Neuronal stem cell (in vitro differentiated cells): ENCODE data around the gene VEZT.
"Not testable (repeated sequence)": the region's sequence is repeated elsewhere in the genome, so short reads cannot be mapped to it uniquely, and the experiment has no call there.

Experiments
- DNase-seq: peaks from one replicate; pipeline ENCODE4 v3.0.0-alpha.2; 2013; ENCODE audit warnings: low spot score
- H2AFZ ChIP-seq: one replicate; pipeline ENCODE4 v1.6.1; 2013; ENCODE audit warnings: mild to moderate bottlenecking, low read length, inconsistent platforms
- H2AK5ac ChIP-seq: 2 replicates; pipeline ENCODE4 v1.6.1; 2013; ENCODE audit warnings: low read depth, mild to moderate bottlenecking, inconsistent platforms, low read length, moderate library complexity, mixed read lengths
- H2BK120ac ChIP-seq: 2 replicates; pipeline ENCODE4 v1.6.1; 2013; ENCODE audit warnings: low read depth, mild to moderate bottlenecking, inconsistent platforms, low read length, moderate library complexity, mixed read lengths
- H2BK12ac ChIP-seq: one replicate; pipeline ENCODE4 v1.6.1; 2013; ENCODE audit warnings: low read length, inconsistent platforms
- H2BK15ac ChIP-seq: 2 replicates; pipeline ENCODE4 v1.6.1; 2013; ENCODE audit warnings: mild to moderate bottlenecking, low read length, inconsistent platforms, mixed read lengths
- H2BK5ac ChIP-seq: one replicate; pipeline ENCODE4 v1.6.1; 2013; ENCODE audit warnings: inconsistent platforms, mild to moderate bottlenecking, low read length, moderate library complexity
- H3K14ac ChIP-seq: one replicate; pipeline ENCODE4 v1.6.1; 2013; ENCODE audit warnings: low read length, inconsistent platforms
- H3K18ac ChIP-seq: 2 replicates; pipeline ENCODE4 v1.6.1; 2013; ENCODE audit warnings: low read length, inconsistent platforms
- H3K23ac ChIP-seq: 2 replicates; pipeline ENCODE4 v1.6.1; 2013; ENCODE audit warnings: low read depth, mild to moderate bottlenecking, mixed read lengths, low read length, inconsistent platforms; ENCODE audit not compliant: poor library complexity
- H3K27ac ChIP-seq: replicated peaks from 3 replicates; pipeline ENCODE4 v1.5.1; 2013; ENCODE audit warnings: low read length, inconsistent platforms
- H3K27me3 ChIP-seq, 3 experiments: 2 replicates each; pipeline ENCODE4 v1.6.1; 2013; ENCODE audit warnings: low read length in 3 of 3, mild to moderate bottlenecking in 2 of 3, inconsistent platforms in 1 of 3, low read depth in 1 of 3, mixed read lengths in 1 of 3, moderate library complexity in 1 of 3; ENCODE audit not compliant: control insufficient read depth in 3 of 3, insufficient read depth in 3 of 3
- H3K36me3 ChIP-seq, 2 donors: replicated peaks in 1 of 2; 2 replicates each; pipeline ENCODE4 v1.6.1; 2013; ENCODE audit warnings: low read length in 2 of 2; ENCODE audit not compliant: control insufficient read depth in 2 of 2, insufficient read depth in 2 of 2
- H3K4ac ChIP-seq: 2 replicates; pipeline ENCODE4 v1.6.1; 2013; ENCODE audit warnings: inconsistent platforms, mild to moderate bottlenecking, low read length, moderate library complexity
- H3K4me1 ChIP-seq, 2 donors: 1 replicate in 1 of 2; 2 replicates in 1 of 2; pipeline ENCODE4 v1.6.1; 2013; ENCODE audit warnings: low read length in 2 of 2, low read depth in 1 of 2; ENCODE audit not compliant: control insufficient read depth in 2 of 2, insufficient read depth in 1 of 2
- H3K4me2 ChIP-seq: one replicate; pipeline ENCODE4 v1.6.1; 2013; ENCODE audit warnings: mild to moderate bottlenecking, low read length, inconsistent platforms; ENCODE audit not compliant: insufficient read depth, poor library complexity, severe bottlenecking
- H3K4me3 ChIP-seq, 2 donors: 2 replicates each; pipeline ENCODE4 v1.5.1; 2013; ENCODE audit warnings: low read length in 2 of 2, mild to moderate bottlenecking in 2 of 2, inconsistent platforms in 1 of 2, moderate library complexity in 1 of 2
- H3K79me1 ChIP-seq: one replicate; pipeline ENCODE4 v1.6.1; 2013; ENCODE audit warnings: low read depth, mild to moderate bottlenecking, inconsistent platforms, low read length, moderate library complexity
- H3K9ac ChIP-seq: one replicate; pipeline ENCODE4 v1.6.1; 2013; ENCODE audit warnings: mild to moderate bottlenecking, low read depth, low read length, inconsistent platforms; ENCODE audit not compliant: poor library complexity
- H3K9me3 ChIP-seq, 2 donors: replicated peaks in 1 of 2; 2 replicates each; pipeline versions ENCODE3 to v1.6.1; 2013; ENCODE audit warnings: low read length in 2 of 2, mild to moderate bottlenecking in 2 of 2, inconsistent platforms in 1 of 2, low read depth in 1 of 2, mixed read lengths in 1 of 2, moderate library complexity in 1 of 2; ENCODE audit not compliant: control insufficient read depth in 2 of 2, insufficient read depth in 1 of 2
- H4K8ac ChIP-seq: one replicate; pipeline ENCODE4 v1.6.1; 2013; ENCODE audit warnings: low read depth, mild to moderate bottlenecking, inconsistent platforms, low read length, moderate library complexity
- H4K91ac ChIP-seq: one replicate; pipeline ENCODE4 v1.6.1; 2013; ENCODE audit warnings: low read length, low read depth, mild to moderate bottlenecking, inconsistent platforms; ENCODE audit not compliant: poor library complexity
- WGBS, 2 donors: extraction: QIAGEN DNeasy Blood & Tissue Kit; methylation state at CpG; one replicate each; pipeline ENCODE4 v1.1.7; 2013; ENCODE audit warnings: missing lambda C conversion rate in 2 of 2, mixed read lengths in 1 of 2; ENCODE audit not compliant: insufficient read length in 2 of 2, insufficient replicate concordance in 1 of 2; ENCODE audit errors: extremely low coverage in 2 of 2; 5-methylcytosine and 5-hydroxymethylcytosine counted together

VEZT gene

GRCh38 chr12:95193139-95193538 is 24.5 kb upstream of the VEZT start:
- no CpG with 5 or more reads among the region's 3 CpGs for WGBS, 2 donors
- no peaks in the 10 kb centered on the region for H3K9me3 ChIP-seq
- peaks cover 3% of the 10 kb centered on the region for H3K79me1 ChIP-seq
- H3K36me3 ChIP-seq: peaks cover 0 to 4% of the 10 kb centered on the region in 2 donors
- no peaks in the 10 kb centered on the region for H3K27me3 ChIP-seq
- H2BK120ac ChIP-seq: no peak overlapping the region
- H3K18ac ChIP-seq: no peak overlapping the region
- H3K4ac ChIP-seq: no peak overlapping the region
- H2BK5ac ChIP-seq: no peak overlapping the region
- H3K4me1 ChIP-seq: peaks cover 3 to 5% of the 10 kb centered on the region in 2 donors
- H3K4me3 ChIP-seq: no peak overlapping the region
- no peak overlapping the region for H3K27ac ChIP-seq
- H3K4me2 ChIP-seq: no peak overlapping the region
- H2AFZ ChIP-seq: no peak overlapping the region
- H3K14ac ChIP-seq: no peak overlapping the region
- H3K9ac ChIP-seq: no peak overlapping the region
- DNase-seq: no peak
- no peak overlapping the region for H4K91ac ChIP-seq
- no peak overlapping the region for H2BK15ac ChIP-seq
- no peak overlapping the region for H4K8ac ChIP-seq
- no peak overlapping the region for H2AK5ac ChIP-seq
- no peak overlapping the region for H3K23ac ChIP-seq
- no peak overlapping the region for H2BK12ac ChIP-seq

- whole genome bisulfite sequencing, 2 donors: no CpG with 5 or more reads among the region's 3 CpGs
- H2BK5ac ChIP-seq: no peak overlapping the region
These were observed 22.5 kb upstream of the VEZT start for GRCh38 chr12:95195122-95195521.

GRCh38 chr12:95196875-95197569 is 20.6 kb upstream of the VEZT start:
- not testable (repeated sequence) for DNase-seq, H4K91ac ChIP-seq, H3K9ac ChIP-seq, H2BK120ac ChIP-seq, H4K8ac ChIP-seq, H3K23ac ChIP-seq, H3K9me3 ChIP-seq, H3K4me2 ChIP-seq, H3K4me3 ChIP-seq, H2BK12ac ChIP-seq, H3K14ac ChIP-seq, H2AK5ac ChIP-seq, H3K4ac ChIP-seq, H3K27ac ChIP-seq, H2BK5ac ChIP-seq, H3K18ac ChIP-seq, H3K27me3 ChIP-seq, H2AFZ ChIP-seq, H3K4me1 ChIP-seq, H3K79me1 ChIP-seq, H2BK15ac ChIP-seq, H3K36me3 ChIP-seq
- no CpG with 5 or more reads among the region's 7 CpGs for WGBS, 2 donors

More at GRCh38 chr12:95195122-95195521, 22.5 kb upstream of the VEZT start:
- Histone ChIP-seq H3K4ac (no peak overlapping the region), H3K27me3 (no peaks in the 10 kb centered on the region), H4K91ac (no peak overlapping the region), H2BK12ac (no peak overlapping the region), H3K18ac (no peak overlapping the region), H4K8ac (no peak overlapping the region), H3K4me3 (no peak overlapping the region), H3K27ac (no peak overlapping the region), H2BK15ac (no peak overlapping the region), H3K9me3 (peaks cover 0 to 3% of the 10 kb centered on the region in 2 donors), H2AFZ (no peak overlapping the region), H3K36me3 (peaks cover 0 to 5% of the 10 kb centered on the region in 2 donors), H2AK5ac (no peak overlapping the region), H3K4me1 (no peaks in the 10 kb centered on the region), H2BK120ac (no peak overlapping the region), H3K9ac (no peak overlapping the region), H3K14ac (no peak overlapping the region), H3K23ac (no peak overlapping the region), H3K4me2 (no peak overlapping the region), H3K79me1 (peaks cover 1% of the 10 kb centered on the region)
- no peak for DNase-seq

- H2BK15ac ChIP-seq: no peak overlapping the region
- DNase-seq: no peak
- peaks cover under 1% of the 10 kb centered on the region in 2 donors for H3K4me1 ChIP-seq
- peaks cover 0 to 3% of the 10 kb centered on the region in 2 donors for H3K9me3 ChIP-seq
- peaks cover 1% of the 10 kb centered on the region for H3K79me1 ChIP-seq
- no CpG with 5 or more reads among the region's 2 CpGs for WGBS, 2 donors
- no peak overlapping the region for H2BK120ac ChIP-seq
- no peak overlapping the region for H3K14ac ChIP-seq
- no peak overlapping the region for H3K4ac ChIP-seq
- no peaks in the 10 kb centered on the region for H3K27me3 ChIP-seq
- H3K4me2 ChIP-seq: no peak overlapping the region
- no peak overlapping the region for H3K23ac ChIP-seq
- no peak overlapping the region for H3K9ac ChIP-seq
- no peak overlapping the region for H3K18ac ChIP-seq
- no peak overlapping the region for H3K27ac ChIP-seq
- no peak overlapping the region for H4K8ac ChIP-seq
- peaks cover 0 to 8% of the 10 kb centered on the region in 2 donors for H3K36me3 ChIP-seq
- H2AFZ ChIP-seq: no peak overlapping the region
- H3K4me3 ChIP-seq: no peak overlapping the region
- H2AK5ac ChIP-seq: no peak overlapping the region
- H4K91ac ChIP-seq: no peak overlapping the region
- no peak overlapping the region for H2BK12ac ChIP-seq
- H2BK5ac ChIP-seq: no peak overlapping the region
These were observed 20.0 kb upstream of the VEZT start for GRCh38 chr12:95197636-95198035.
